ENCODE measurements around the gene MROH2B.

DNA sequence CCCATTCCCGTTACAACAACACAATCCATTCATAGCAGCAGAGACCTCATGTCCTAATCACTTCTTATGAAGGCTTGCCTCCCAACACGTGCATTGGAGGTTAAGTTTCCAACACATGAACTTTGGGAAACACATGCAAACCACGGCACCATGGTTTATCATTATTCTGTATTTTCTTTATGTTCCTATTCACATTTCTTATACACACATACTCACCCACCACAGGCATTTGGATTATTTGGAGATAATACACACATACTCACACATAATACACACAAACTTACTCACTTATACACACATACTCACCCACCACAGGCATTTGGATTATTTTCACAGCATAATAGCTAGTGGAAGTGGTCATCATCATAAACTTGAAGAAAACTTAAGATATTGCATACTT is 86.3 kb downstream of the MROH2B start:
- TF ChIP-seq, protein P1, sequence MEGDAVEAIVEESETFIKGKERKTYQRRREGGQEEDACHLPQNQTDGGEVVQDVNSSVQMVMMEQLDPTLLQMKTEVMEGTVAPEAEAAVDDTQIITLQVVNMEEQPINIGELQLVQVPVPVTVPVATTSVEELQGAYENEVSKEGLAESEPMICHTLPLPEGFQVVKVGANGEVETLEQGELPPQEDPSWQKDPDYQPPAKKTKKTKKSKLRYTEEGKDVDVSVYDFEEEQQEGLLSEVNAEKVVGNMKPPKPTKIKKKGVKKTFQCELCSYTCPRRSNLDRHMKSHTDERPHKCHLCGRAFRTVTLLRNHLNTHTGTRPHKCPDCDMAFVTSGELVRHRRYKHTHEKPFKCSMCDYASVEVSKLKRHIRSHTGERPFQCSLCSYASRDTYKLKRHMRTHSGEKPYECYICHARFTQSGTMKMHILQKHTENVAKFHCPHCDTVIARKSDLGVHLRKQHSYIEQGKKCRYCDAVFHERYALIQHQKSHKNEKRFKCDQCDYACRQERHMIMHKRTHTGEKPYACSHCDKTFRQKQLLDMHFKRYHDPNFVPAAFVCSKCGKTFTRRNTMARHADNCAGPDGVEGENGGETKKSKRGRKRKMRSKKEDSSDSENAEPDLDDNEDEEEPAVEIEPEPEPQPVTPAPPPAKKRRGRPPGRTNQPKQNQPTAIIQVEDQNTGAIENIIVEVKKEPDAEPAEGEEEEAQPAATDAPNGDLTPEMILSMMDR (IDR thresholded peaks at IDR 0.05): no peak
- no peak for TF ChIP-seq POLR2A (IDR thresholded peaks at IDR 0.05)

Measured in prostate gland (tissue), 2 donors.